ENCODE results near the gene USP13.

- TF ChIP-seq CTCF (IDR thresholded peaks at IDR 0.05) (no peak), POLR2A (IDR thresholded peaks at IDR 0.05) (no peak)
Observed at GRCh38 chr3:179775416-179776122, 122.7 kb downstream of the USP13 start.
